BJ (cell line): ENCODE results near the gene CLDN7. TPM values are rescaled to one million over a fixed set of nuclear protein-coding genes. Genes with fewer than 3 reads are reported as not detected.

Experiments used
- CTCF ChIA-PET: fragments of 350-600 bp; formaldehyde crosslinking; extraction: SDS; loops from one replicate; lab custom pipeline; 2021; ENCODE audit warnings: antibody characterized with exemption, inconsistent platforms; lab: Yijun Ruan, JAX
- POLR2A ChIA-PET: fragments of 300-600 bp; sonication (Branson Sonifier 250); formaldehyde crosslinking; extraction: SDS; loops from one replicate; lab custom pipeline; 2021; ENCODE audit warnings: antibody characterized with exemption; lab: Charles Lee
- DNase-seq: peaks from one replicate; pipeline ENCODE4 v3.0.0-alpha.2; 2011; ENCODE audit warnings: low read depth
- H3K27me3 ChIP-seq: 2 replicates; pipeline ENCODE4 v1.6.0; 2011; ENCODE audit warnings: low read length; ENCODE audit not compliant: control insufficient read depth, insufficient read depth
- H3K36me3 ChIP-seq: 2 replicates; pipeline ENCODE4 v1.5.1; 2011; ENCODE audit warnings: low read length; ENCODE audit not compliant: control insufficient read depth, insufficient read depth
- H3K4me3 ChIP-seq: 2 replicates; pipeline ENCODE4 v1.5.1; 2011; ENCODE audit warnings: low read depth, mild to moderate bottlenecking, control low read depth, low read length
- CTCF ChIP-seq: IDR thresholded peaks from 2 replicates; pipeline ENCODE4 v1.5.1; 2011; ENCODE audit warnings: low read depth, mild to moderate bottlenecking, control low read depth, inconsistent platforms, low read length, moderate library complexity; ENCODE audit not compliant: insufficient read depth
- polyA plus RNA-seq: library from polyadenylated mRNA; depleted of rRNA; stranded (reverse); fragments of >200 nt; gene quantifications from 2 replicates; pipeline ENCODE4 v1.2.3, GENCODE V29; 2011

CLDN7 gene
- polyA plus RNA-seq, 1 experiment = 2.1 TPM

DNA sequence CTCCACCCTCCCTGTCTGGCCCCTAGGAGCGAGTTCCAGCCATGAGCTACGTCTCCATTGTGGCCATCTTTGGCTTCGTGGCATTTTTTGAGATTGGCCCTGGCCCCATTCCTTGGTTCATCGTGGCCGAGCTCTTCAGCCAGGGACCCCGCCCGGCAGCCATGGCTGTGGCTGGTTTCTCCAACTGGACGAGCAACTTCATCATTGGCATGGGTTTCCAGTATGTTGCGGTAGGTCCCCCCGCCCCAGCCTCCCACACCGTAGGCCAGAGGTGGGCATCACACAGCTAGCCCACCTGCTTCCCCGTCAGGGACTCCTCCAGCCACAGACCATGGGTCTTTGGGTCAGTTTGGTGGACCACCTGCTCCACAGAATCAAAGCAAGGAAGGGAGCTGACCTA is 23.4 kb upstream of the CLDN7 start:
- DNase-seq = no peak
- no peaks in the 10 kb centered on the region for H3K36me3 ChIP-seq
- ChIA-PET POLR2A (no interaction called here), CTCF (interaction anchor here (0.8 to 3.2 kb wide), 3 partner anchors 11 to 149 kb away, joined by 3 to 34 read pairs (median 3); no protein-coding TSS in a partner anchor)
- H3K27me3 ChIP-seq = peaks cover 12% of the 10 kb centered on the region
- no peak overlapping the region for H3K4me3 ChIP-seq
- no peak for TF ChIP-seq CTCF

GRCh38 chr17:7284911-7285310 is 22.6 kb upstream of the CLDN7 start:
- H3K36me3 ChIP-seq = no peaks in the 10 kb centered on the region
- ChIA-PET CTCF (interaction anchor here (1.2 to 3.2 kb wide), 2 partner anchors 12 to 108 kb away, joined by 3 to 34 read pairs; no protein-coding TSS in a partner anchor), POLR2A (no interaction called here)
- DNase-seq = no peak
- TF ChIP-seq CTCF = no peak
- peaks cover 12% of the 10 kb centered on the region for H3K27me3 ChIP-seq
- H3K4me3 ChIP-seq = no peak overlapping the region

DNA sequence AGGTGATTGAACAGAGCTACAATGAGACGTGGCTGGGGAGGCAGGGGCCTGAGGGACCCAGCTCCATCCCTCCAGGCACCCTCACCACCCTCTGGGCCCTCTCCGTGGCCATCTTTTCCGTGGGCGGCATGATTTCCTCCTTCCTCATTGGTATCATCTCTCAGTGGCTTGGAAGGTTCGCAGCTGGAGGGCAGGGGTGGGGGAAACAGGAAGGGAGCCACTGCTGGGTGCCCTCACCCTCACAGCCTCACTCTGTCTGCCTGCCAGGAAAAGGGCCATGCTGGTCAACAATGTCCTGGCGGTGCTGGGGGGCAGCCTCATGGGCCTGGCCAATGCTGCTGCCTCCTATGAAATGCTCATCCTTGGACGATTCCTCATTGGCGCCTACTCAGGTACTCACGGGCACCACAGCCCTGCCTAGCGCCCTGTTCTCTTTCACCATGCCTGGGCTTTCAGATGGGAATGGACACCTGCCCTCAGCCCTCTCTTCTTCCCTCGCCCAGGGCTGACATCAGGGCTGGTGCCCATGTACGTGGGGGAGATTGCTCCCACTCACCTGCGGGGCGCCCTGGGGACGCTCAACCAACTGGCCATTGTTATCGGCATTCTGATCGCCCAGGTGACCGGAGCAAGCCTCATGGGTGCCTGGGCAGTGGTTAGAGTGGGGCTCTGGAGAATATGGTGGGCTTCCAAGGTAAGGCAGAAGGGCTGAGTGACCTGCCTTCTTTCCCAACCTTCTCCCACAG is 21.4 kb upstream of the CLDN7 start:
- CTCF ChIA-PET = interaction anchor here (1.8 to 6.9 kb wide), 2 partner anchors 13 to 238 kb away, joined by 3 to 51 read pairs; no protein-coding TSS in a partner anchor
- no peak for TF ChIP-seq CTCF
- no peak overlapping the region for H3K4me3 ChIP-seq
- DNase-seq = no peak
- POLR2A ChIA-PET = no interaction called here
- H3K27me3 ChIP-seq = peaks cover 12% of the 10 kb centered on the region
- H3K36me3 ChIP-seq = no peaks in the 10 kb centered on the region

- TF ChIP-seq CTCF = no peak
- Histone ChIP-seq H3K27me3 (peaks cover 12% of the 10 kb centered on the region), H3K36me3 (no peaks in the 10 kb centered on the region), H3K4me3 (no peak overlapping the region)
- CTCF ChIA-PET = interaction anchor here (0.6 to 6.9 kb wide), 4 partner anchors 9 to 237 kb away, joined by 3 to 51 read pairs (median 4); no protein-coding TSS in a partner anchor
- no peak for DNase-seq
- POLR2A ChIA-PET = no interaction called here
These were observed 20.6 kb upstream of the CLDN7 start for GRCh38 chr17:7282752-7283321.
